DND-41 (cell line): ENCODE data around the gene HERC6.
"Not testable (repeated sequence)": the region's sequence is repeated elsewhere in the genome, so short reads cannot be mapped to it uniquely, and the experiment has no call there.

ENCODE experiments used
- ATAC-seq: fragments of 200-7000 bp; cut with Tn5 transposase; 3 replicates; pipeline ENCODE4 v1.9.1; 2021; ENCODE audit warnings: low read depth; ENCODE audit not compliant: insufficient read depth
- DNase-seq: peaks from one replicate; pipeline ENCODE4 v3.0.0-alpha.2; 2020
- H2AFZ ChIP-seq: 2 replicates; pipeline ENCODE4 v1.6.0; 2012; ENCODE audit warnings: low read depth, low read length
- H3K27ac ChIP-seq: 2 replicates; pipeline ENCODE4 v1.5.1; 2012; ENCODE audit warnings: low read length, inconsistent platforms
- H3K27me3 ChIP-seq: fragments of 200-600 bp; sonication (generic); 2 replicates; pipeline ENCODE4 v1.6.0; 2012; ENCODE audit warnings: low read length, mild to moderate bottlenecking, inconsistent platforms; ENCODE audit not compliant: insufficient read depth, poor library complexity
- H3K36me3 ChIP-seq: 2 replicates; pipeline ENCODE4 v1.5.1; 2012; ENCODE audit warnings: low read length, inconsistent platforms; ENCODE audit not compliant: insufficient read depth
- H3K4me1 ChIP-seq: 2 replicates; pipeline ENCODE4 v1.5.1; 2012; ENCODE audit warnings: mild to moderate bottlenecking, low read length; ENCODE audit not compliant: insufficient read depth
- H3K4me2 ChIP-seq: 2 replicates; pipeline ENCODE4 v1.6.0; 2012; ENCODE audit warnings: mild to moderate bottlenecking, moderate library complexity, low read length, inconsistent platforms; ENCODE audit not compliant: insufficient read depth
- H3K4me3 ChIP-seq, 2 experiments: fragments of 200-600 bp in 1 of 2; shearing (Covaris generic) in 1 of 2; 2 replicates each; pipeline ENCODE4 v1.5.1; 2012 to 2016; ENCODE audit warnings: inconsistent platforms in 2 of 2, low read length in 2 of 2, mild to moderate bottlenecking in 2 of 2, low read depth in 1 of 2, moderate library complexity in 1 of 2
- H3K79me2 ChIP-seq: 2 replicates; pipeline ENCODE4 v1.6.0; 2012; ENCODE audit warnings: low read length, inconsistent platforms; ENCODE audit not compliant: insufficient read depth
- H3K9ac ChIP-seq: 2 replicates; pipeline ENCODE4 v1.6.0; 2012; ENCODE audit warnings: low read depth, mild to moderate bottlenecking, inconsistent platforms, low read length, moderate library complexity
- H3K9me3 ChIP-seq: 2 replicates; pipeline ENCODE4 v1.5.1; 2012; ENCODE audit warnings: low read length, moderate library complexity, mild to moderate bottlenecking, inconsistent platforms; ENCODE audit not compliant: insufficient read depth, severe bottlenecking
- H4K20me1 ChIP-seq: 2 replicates; pipeline ENCODE4 v1.6.0; 2012; ENCODE audit warnings: low read length; ENCODE audit not compliant: insufficient read depth
- CTCF ChIP-seq: IDR thresholded peaks from 2 replicates; pipeline ENCODE4 v1.5.1; 2012; ENCODE audit warnings: borderline replicate concordance, low read length, moderate library complexity, mild to moderate bottlenecking; ENCODE audit not compliant: poor library complexity, severe bottlenecking; ENCODE audit errors: extremely low read depth
- EZH2 ChIP-seq: IDR thresholded peaks from 3 replicates; pipeline ENCODE4 v1.6.1; 2012; ENCODE audit warnings: borderline replicate concordance, low read depth, mild to moderate bottlenecking, moderate library complexity, low read length, inconsistent platforms; ENCODE audit not compliant: severe bottlenecking

Gene HERC6

GRCh38 chr4:88429401-88429800, 50.7 kb downstream of the HERC6 start:
- H3K4me3 ChIP-seq = no peak overlapping the region
- no peak overlapping the region for H3K27ac ChIP-seq

GRCh38 chr4:88435987-88436693, 57.5 kb downstream of the HERC6 start:
- no peak for DNase-seq
- Histone ChIP-seq H3K27ac (no peak overlapping the region), H3K36me3 (no peaks in the 10 kb centered on the region), H4K20me1 (no peaks in the 10 kb centered on the region), H3K4me3 (no peak overlapping the region), H3K4me1 (no peaks in the 10 kb centered on the region), H2AFZ (no peak overlapping the region), H3K4me2 (no peak overlapping the region), H3K9ac (no peak overlapping the region), H3K9me3 (no peaks in the 10 kb centered on the region), H3K79me2 (no peaks in the 10 kb centered on the region), H3K27me3 (no peaks in the 10 kb centered on the region)
- TF ChIP-seq EZH2 (no peak), CTCF (no peak)
- ATAC-seq = no peak

More at GRCh38 chr4:88429401-88429800, 50.7 kb downstream of the HERC6 start:
- ATAC-seq (no peak), DNase-seq (no peak)
- no peak overlapping the region for H2AFZ ChIP-seq
- TF ChIP-seq EZH2 (no peak), CTCF (no peak)
- no peaks in the 10 kb centered on the region for H3K79me2 ChIP-seq
- H3K27me3 ChIP-seq = no peaks in the 10 kb centered on the region
- no peak overlapping the region for H3K9ac ChIP-seq
- H3K36me3 ChIP-seq = no peaks in the 10 kb centered on the region
- no peaks in the 10 kb centered on the region for H3K4me1 ChIP-seq
- no peak overlapping the region for H3K4me2 ChIP-seq
- no peaks in the 10 kb centered on the region for H4K20me1 ChIP-seq
- no peaks in the 10 kb centered on the region for H3K9me3 ChIP-seq

- not testable (repeated sequence) for H3K27ac ChIP-seq, H3K4me1 ChIP-seq, H3K9me3 ChIP-seq, H3K4me2 ChIP-seq, H2AFZ ChIP-seq, ATAC-seq, H3K79me2 ChIP-seq, H3K27me3 ChIP-seq, H3K9ac ChIP-seq, DNase-seq, H4K20me1 ChIP-seq, H3K36me3 ChIP-seq, H3K4me3 ChIP-seq
Measured at GRCh38 chr4:88437873-88438272, 59.2 kb downstream of the HERC6 start.

- ATAC-seq (no peak), DNase-seq (no peak)
- Histone ChIP-seq H2AFZ (no peak overlapping the region), H3K79me2 (no peaks in the 10 kb centered on the region), H3K27ac (no peak overlapping the region), H3K9ac (no peak overlapping the region), H3K4me2 (no peak overlapping the region), H3K27me3 (no peaks in the 10 kb centered on the region), H3K9me3 (peaks cover 3% of the 10 kb centered on the region), H3K4me1 (no peaks in the 10 kb centered on the region), H4K20me1 (no peaks in the 10 kb centered on the region), H3K4me3 (no peak overlapping the region), H3K36me3 (no peaks in the 10 kb centered on the region)
- TF ChIP-seq EZH2 = no peak
- TF ChIP-seq CTCF = no peak
Measured at GRCh38 chr4:88439161-88439760, 60.6 kb downstream of the HERC6 start.
